T-helper 9 cell (primary cell): ENCODE data around the gene NEK2.
"Not testable (repeated sequence)": the region's sequence is repeated elsewhere in the genome, so short reads cannot be mapped to it uniquely, and the experiment has no call there.

Experiments
- DNase-seq: peaks from one replicate; pipeline ENCODE4 v3.0.0-alpha.2; 2020

The NEK2 gene

DNA sequence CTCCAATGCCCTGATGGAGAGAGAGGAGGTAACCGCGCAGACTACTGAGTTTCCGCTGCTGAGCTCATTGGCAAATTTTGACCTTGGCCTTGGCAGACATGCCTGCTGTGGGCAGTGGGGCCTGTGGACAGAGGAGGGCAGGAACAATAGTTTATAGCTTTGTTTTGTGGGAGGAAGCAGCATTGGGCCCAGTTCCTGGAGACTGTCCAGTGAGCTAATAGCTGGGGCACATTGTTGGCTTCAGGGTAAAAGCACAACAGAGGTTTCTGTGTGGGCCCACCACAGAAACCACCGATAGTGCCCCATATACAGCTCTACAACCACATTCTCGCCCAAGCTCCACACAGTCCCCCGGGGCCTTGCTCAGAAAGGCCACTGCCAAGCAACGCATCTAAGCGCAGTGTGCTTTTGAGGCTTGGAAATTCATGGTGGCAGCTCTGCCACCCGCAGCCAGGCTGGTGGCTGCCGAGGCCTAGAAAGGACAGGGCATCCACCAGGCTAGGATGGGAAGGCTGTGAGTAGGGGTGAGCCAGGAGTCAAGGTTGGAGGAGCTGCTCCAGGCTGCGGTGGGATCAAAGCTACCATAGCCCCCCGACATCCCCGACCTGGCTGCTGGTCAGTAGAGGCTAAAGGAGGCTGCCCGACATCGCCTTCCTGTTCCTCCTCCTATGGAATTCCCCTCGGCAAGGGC is 43.2 kb downstream of the NEK2 start:
- DNase-seq, result no peak

DNA sequence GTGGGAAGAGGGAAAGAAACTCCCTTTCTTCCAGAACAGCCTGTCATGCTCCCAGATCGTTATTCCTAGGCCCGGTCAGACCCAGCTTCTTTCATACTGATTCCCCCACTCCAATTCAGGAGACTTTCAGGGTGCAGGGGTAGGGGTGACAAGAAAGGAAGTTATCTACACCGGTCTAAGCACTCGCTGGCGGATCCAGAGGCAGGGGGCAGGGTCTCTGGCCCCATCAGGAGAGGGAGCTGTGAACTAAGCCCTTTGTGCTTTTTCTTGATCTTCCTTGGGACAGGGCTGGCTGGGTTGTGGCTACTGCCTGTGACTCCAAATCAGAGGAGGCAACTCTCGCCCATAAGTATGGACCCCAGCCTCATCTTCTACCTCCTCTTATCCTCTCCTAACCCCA is 44.3 kb downstream of the NEK2 start:
- DNase-seq, result no peak

DNA sequence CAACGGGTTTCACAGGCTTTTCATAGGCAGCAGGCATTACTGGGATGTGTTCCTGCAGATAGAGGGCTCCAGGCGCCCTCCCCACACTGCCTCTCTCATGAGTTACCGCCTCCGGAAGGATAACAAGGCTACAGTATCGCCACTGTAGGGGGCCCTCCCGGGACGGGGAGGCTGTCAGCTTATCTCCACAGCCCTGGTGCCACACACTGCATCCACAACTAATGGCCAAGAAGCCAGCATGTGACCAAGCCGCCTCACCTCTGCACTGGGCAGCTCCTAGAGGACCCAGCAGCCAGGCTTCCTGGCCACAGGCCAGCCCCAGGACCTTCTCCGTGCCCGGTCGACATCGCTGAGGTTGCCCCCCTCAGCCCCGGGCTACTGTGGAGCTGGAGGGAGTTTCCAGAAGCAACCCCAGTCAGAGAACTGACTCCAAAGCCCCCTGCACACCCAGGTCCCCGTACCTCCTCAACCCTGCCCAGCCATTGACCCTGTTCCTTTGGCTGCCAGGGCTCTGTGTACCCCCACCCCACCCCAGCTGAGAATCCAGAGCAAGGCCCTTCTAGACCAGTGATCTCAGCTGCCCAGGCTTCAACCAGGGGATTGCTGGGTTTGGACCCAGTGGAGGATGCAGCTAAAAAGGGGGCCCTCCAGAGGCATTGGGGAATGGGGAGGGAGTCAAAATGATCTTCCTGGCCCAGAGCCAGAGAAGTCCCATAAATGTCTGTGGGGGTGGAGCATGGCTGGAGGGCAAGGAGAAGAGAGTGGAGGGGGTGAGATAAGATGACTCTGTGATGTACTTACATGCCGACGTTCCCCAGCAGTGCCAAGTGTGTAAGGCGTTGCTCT is 45.0 kb downstream of the NEK2 start:
- DNase-seq, result no peak

DNA sequence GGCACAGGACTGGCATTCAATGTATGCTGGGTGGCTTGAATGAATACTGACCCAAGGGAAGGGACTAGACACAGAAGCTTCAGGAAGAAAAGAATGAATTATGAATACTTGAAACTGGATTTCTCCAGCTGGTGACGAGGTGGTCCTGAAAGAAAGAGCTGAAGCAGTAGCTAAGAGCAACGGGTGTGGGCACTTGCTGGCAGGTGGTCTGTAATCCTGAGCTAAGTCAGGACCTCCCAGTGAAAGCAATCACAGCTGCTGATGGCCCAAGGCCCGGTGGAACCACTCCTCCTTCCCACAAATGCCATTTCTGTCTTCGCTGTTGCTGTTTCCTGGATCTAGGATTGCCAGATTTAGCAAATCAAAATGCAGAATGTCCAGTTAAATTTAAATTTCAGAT is 47.0 kb downstream of the NEK2 start:
- DNase-seq, result no peak

DNA sequence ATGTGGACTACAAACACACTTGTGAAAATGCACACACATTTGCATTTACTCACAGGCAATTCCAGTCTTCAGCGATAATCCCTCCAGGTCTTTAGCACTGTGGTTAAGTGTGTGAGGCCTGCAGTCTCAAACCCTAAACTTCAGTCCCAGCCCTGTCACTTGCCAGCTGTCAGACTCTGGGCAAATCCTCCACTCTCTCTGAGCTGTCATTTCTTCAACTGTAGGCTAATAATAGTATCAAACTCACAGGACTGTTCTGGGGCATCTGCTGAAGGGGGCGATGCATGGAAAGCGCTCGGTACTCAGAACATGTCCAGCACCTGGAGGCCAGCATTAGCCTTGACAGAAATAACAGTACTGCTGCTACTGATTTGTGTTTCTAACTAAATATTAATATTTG is 48.2 kb downstream of the NEK2 start:
- no peak for DNase-seq

DNA sequence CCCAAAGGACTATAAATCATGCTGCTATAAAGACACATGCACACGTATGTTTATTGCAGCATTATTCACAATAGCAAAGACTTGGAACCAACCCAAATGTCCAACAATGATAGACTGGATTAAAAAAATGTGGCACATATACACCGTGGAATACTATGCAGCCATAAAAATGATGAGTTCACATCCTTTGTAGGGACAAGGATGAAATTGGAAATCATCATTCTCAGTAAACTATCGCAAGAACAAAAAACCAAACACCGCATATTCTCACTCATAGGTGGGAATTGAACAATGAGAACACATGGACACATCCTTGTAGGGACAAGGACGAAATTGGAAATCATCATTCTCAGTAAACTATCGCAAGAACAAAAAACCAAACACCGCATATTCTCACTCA is 49.6 kb downstream of the NEK2 start:
- not testable (repeated sequence) for DNase-seq

DNA sequence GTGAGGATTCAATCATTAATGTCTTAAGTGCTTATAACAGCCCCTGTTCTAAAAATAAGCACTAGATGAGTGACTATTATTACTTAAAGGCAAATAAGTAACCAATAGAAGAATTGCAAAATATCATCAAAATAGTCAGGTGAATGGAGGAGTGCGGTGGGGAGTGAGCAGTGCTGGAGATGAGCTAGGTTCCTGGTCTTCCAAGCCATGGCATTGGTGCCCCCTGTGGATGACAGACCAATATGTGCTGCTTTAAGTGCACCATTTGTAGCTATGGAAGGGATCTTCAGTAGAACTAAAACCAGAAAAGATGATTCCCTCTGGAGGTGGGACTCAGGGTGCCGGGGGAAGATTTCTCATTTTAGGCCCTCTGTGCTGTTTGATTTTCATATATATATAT is 50.4 kb downstream of the NEK2 start:
- no peak for DNase-seq

DNA sequence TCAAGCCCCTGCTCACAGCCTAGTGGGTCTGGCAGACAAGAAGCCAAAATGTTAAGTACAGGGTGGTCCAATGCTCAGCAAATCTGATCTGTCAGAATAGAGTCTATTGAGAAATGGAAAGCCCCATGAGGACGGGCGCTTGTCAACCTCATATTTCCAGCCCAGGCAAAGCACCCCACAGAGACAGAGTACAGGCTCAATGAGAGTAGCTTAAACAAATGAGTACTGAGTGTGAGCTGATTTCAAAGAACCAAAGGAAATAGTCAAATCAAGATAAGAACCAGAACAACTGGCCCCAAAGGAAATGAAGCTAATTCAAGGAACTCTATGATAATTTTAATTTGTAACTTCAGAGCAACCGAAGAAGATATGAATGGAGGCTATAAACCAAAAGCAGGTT is 51.9 kb downstream of the NEK2 start:
- DNase-seq, result no peak

DNA sequence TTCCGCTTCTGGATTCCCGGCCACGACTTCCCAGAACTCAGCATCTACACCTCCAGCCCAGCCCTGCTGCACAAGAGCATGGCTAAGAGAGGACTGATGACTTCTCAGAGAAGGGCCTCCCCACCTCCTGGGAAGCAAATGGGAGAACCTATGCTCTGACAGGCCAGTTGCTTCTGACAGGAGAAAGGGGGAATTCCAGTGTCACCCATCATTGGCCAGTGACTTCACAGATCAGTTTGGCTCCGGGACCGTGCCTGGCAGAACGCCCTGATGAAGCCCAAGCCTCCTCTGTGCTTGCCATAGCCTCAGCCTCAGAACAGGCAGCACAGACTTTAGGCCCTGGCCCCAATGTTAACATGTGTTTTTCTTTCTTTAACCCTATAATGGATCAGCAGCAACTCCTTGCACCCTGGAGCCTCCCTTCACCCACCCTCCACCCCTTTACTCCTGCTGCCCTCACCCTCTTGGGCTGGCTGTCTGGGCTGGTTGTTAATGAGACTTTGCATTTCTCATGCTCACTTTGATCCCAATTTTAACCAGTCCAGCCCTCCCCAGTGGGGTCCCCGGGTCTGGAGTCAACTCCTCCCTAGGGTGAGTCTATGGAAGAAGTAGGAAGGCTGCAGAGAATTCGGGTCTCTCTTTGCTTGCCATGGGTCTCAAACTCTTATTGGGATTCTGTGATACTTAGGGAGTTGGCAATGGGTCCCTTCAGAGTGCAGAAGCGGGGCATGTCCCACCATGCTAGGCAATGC is 53.8 kb downstream of the NEK2 start:
- DNase-seq, result no peak

DNA sequence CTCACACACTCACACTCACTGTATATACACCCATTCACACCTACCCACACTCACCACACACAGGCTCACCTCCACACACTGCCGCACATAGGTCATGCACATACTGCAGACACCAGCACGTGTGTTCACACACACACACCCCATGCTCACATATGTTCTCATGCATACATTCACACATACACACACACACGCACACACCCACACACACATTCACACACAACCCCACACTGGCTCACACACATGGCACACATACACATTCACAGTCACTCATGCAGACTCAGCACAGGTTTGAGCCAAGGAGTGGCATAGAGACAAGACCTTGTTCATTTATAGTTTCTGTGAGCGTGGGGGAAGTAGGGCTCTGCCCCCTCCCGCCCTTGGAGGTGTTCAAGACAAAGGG is 55.3 kb downstream of the NEK2 start:
- DNase-seq, result no peak

DNA sequence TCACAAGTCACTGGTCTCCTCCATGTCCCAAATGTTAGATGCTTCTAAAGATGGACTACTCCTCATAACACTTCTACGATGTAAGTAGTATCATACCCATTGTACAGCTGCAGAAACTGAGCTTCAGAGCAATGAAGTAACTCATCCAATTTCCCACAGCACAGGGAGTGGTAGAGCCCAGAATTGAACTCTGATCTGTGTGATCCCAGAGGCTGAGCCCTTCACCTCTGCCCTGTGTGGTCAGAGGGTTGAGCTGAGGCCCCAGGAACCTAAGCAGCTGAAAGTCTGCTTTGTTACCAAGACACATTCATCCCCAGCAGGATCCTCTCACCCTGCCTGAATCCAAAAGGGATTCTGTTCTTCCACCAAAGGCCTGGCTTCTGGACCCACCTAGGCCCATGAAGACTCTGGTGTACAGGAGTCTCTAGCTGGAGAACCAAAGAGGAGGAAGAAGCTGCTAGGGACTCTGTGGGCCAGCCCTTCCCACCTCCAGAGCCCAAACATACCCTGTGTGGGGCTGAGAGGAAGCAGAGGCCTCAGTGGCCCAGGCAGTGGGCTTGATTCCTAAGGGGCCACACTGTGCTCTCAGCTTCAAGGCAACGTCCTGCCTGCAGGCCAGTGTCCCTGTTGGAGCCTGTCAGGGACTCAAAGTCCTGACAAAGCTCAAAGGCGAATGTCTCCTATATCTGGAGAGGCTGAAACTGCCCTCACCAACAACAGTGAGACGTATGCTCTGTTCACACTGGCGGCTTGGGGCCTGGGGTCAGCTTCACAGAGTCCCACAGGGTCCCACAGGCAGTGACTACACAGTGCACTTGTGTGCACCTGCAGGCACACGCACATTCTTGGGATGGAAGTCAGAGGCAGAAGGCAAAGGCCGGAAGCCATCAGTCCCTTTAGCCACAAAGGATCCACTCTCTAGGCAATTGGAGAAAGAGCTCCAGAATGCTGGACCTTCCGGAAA is 56.1 kb downstream of the NEK2 start:
- no peak for DNase-seq

DNA sequence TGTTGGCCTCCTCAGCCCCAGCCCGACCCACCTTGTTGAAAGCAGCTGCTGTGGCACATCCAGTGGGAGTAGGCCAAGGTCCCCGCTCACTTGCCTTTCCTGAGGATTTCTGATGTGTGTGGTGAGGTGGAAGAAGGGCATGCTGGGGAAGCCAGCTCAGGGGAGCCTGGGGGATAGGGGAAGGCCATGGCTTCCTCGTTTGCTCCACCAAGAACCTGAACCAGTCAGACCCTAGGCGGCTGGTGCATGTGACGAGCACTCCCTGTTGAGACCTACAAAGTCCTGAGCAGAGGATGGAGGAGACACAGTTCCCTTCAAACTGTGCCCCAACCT is 58.5 kb downstream of the NEK2 start:
- DNase-seq, result no peak

DNA sequence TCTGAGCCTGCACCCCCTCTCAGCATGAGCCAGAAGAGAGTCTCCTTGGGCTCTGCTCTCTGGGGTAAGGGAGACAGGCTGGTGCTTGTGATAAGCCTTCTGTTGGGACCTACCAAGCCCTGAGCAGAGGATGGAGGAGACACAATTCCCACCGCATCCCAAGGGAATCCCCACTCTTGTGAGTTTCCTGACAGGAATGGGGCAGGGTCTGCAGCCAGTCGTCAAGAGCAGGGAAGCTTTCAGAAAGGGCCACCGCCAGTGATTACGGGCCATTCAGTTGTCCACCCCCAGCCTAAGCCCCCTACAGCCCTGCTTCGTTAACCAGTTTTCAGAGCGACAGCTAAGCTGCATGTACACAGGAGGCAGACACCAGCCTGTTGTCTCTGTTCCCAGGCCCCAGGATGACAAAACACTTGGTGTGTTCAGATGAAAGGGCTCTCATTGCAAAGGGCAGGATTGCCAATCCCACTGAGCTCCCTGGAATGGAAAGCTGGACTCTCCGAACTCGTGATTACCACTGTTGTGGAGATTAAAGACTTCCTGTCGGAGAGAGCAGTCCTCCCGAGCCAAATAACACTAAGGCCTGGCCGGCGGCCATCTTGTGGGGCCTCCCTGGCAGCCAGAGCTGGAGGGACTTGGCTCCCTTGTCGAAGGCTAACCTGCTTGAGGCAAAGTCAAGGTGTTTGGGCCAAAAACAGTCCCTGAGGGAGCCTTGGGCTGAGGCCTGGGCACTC is 59.0 kb downstream of the NEK2 start:
- DNase-seq, result no peak

DNA sequence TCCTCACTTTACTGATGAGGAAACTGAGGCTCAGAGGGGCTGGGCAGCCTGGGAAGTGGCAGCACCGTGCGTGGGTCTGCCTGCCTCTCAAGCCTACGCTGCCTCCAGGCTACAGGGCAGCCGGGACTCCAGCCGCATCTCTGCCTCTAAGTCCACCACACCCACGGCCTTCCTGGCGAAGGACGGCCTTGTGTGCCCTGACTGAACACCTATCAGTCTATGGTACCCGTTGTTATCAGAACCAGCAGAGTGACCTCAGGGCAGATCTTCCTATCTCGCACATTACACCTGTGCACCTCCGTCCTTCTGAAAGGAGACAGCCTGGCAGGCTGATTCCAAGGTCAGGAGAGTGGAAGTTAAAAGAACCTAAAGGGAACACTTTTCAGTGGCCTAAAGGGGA is 60.8 kb downstream of the NEK2 start:
- DNase-seq, result no peak

DNA sequence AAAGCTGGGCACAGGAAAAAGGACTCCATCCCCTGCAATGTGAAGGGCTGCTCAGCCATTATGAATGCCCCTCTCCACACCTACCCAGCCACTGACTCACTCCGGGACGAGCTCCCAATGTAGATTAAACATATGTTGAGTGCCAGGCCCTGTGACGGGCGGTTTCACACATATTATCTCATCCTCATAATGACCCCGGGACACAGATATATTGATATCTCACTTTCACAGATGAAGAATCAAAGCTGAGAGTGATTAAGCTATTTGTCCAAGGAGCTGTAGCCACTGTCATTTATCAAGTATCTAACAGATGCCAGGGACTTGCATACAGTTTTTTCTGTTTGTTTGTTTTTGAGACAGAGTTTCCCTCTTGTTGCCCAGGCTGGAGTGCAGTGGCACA is 61.5 kb downstream of the NEK2 start:
- no peak for DNase-seq

DNA sequence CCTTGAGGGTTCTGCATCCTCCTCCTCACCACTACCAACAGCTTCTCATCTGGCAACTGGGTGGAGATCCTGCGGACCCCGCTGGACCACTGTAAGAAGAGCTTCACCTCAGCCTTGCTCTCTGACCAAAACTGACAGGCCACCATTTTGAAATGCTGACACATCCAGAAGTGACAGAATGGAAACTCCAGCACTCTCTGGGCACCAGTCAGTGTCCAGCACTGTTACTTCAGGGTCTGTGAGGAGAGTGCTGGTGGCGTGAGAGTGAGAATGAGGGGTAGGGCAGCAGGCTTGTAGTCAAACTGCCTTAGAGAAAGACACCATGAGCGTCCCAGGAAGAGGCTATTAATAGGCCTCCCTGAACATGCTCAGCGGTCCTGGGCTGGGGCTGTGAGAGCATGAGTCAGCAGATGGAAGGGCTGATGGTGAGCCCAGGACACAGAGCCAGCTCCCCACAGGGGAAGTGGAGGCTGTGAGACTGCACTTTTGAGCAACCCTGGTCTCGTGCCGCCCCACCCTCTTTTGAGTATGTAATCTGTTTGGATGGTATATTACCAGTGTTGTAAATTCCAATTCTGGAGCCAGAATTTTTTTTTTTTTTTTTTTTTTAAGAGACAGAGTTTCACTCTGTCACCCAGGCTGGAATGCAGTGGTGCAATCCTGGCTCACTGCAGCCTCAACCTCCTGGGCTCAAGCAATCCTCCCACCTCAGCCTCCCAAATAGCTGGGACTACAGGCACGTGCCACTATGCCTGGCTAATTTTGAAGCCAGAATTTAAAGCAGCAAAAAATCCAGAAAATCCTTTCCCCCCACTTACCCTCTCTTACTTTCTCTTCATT is 62.1 kb downstream of the NEK2 start:
- DNase-seq, result no peak

DNA sequence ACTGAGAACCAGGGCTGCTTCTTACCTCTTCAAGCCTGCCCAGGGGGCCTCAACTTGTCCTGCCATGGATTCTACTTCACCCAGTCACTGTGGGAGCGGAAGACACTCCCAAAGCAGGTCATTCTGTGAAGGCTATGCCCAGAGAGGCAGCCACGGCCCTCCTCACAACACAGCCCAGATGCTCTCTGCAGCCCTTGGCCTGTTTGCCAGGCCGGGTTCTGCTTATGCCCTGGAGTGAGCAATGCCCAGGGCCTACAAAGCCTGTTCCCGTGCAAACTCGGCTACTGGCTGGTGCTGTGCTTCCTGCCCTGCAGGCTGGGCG is 62.7 kb downstream of the NEK2 start:
- DNase-seq, result no peak
